GM12878 (cell line): ENCODE data around the gene ZC3H11A. TPM values are rescaled to one million over a fixed set of nuclear protein-coding genes. Genes with fewer than 3 reads are reported as not detected.

Experiments
- BCL11A ChIP-seq: IDR thresholded peaks from 2 replicates; pipeline ENCODE4 v1.6.1; 2011; ENCODE audit warnings: low read depth, low read length
- SIX5 ChIP-seq: IDR thresholded peaks from 2 replicates; pipeline ENCODE4 v1.6.1; 2011; ENCODE audit warnings: mild to moderate bottlenecking, low read depth, low read length, moderate library complexity; ENCODE audit not compliant: severe bottlenecking
- SMAD5 ChIP-seq: IDR thresholded peaks from 2 replicates; pipeline ENCODE4 v1.6.1; 2016; ENCODE audit warnings: antibody characterized with exemption, low read depth
- ZNF217 ChIP-seq: fragments of 450-650 bp; IDR thresholded peaks from 2 replicates; pipeline ENCODE4 v1.6.1; 2017; ENCODE audit warnings: antibody characterized with exemption, mild to moderate bottlenecking
- ZNF622 ChIP-seq: fragments of 450-650 bp; IDR thresholded peaks from 2 replicates; pipeline ENCODE4 v1.6.1; 2017; ENCODE audit warnings: mild to moderate bottlenecking, inconsistent platforms
- polyA plus RNA-seq, 11 experiments: library from polyadenylated mRNA; depleted of rRNA in 4 of 11; unstranded in 6 of 11; stranded (reverse) in 5 of 11; fragments of >200 nt; fragmentation: Nextera tagmentation in 4 of 11; fragmentation: Illumina TruSeq in 1 of 11; extraction: Ambion mirVana in 4 of 11; extraction: Trizol in 1 of 11; gene quantifications; 1 replicate in 1 of 11; 2 replicates in 10 of 11; pipeline versions ENCODE4 v1.2.1 to v1.2.3, GENCODE V29; 2011 to 2016; ENCODE audit warnings: inconsistent platforms in 2 of 11, missing spikeins in 2 of 11, low read depth in 1 of 11
- total RNA-seq, 4 experiments: library from RNA; depleted of rRNA in 3 of 4; stranded (reverse); fragments of >200 nt in 3 of 4; fragmentation: Illumina TruSeq in 1 of 4; extraction: Trizol in 1 of 4; gene quantifications; 2 replicates each; pipeline versions ENCODE4 v1.2.1 to v1.2.3, GENCODE V29; 2013 to 2021
- TF ChIP-seq, protein P1 (sequence below): fragments of 450-650 bp; IDR thresholded peaks from 2 replicates; pipeline ENCODE4 v1.6.1; 2018; ENCODE audit warnings: mild to moderate bottlenecking, low read depth, moderate library complexity; ENCODE audit not compliant: partially characterized antibody
- TF ChIP-seq, protein P2 (sequence below): fragments of 450-650 bp; IDR thresholded peaks from 2 replicates; pipeline ENCODE4 v1.6.1; 2016; ENCODE audit warnings: mild to moderate bottlenecking
- TF ChIP-seq, protein P3 (sequence below): fragments of 450-650 bp; IDR thresholded peaks from 2 replicates; pipeline ENCODE4 v1.6.1; 2018; ENCODE audit warnings: borderline replicate concordance, mild to moderate bottlenecking; ENCODE audit not compliant: partially characterized antibody

The ZC3H11A gene
- total and polyA plus RNA-seq, 10 of the 15 experiments (the other 5 are each of a cell fraction or from before 2014, with no cell fraction given), result 21.1 to 123 (median 60.8) TPM

DNA sequence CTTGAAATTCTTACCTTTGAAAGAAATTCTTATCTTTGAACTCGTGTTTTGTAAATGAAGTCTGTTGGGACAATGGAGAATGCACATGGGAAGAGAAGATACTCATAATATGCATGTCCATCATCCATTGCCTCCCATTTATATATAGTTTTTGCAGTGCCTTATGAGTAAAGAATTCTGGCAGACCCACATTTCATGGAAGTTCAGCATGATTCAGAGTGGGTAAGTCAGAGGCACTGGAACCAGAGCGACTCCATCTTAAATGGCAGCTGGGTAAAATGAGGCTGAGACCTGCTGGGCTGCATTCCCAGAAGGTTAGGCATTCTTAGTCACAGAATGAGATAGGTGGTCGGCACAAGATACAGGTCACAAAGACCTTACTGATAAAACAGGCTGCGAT is 16.6 kb upstream of the ZC3H11A start (continued):
- TF ChIP-seq, protein P1, sequence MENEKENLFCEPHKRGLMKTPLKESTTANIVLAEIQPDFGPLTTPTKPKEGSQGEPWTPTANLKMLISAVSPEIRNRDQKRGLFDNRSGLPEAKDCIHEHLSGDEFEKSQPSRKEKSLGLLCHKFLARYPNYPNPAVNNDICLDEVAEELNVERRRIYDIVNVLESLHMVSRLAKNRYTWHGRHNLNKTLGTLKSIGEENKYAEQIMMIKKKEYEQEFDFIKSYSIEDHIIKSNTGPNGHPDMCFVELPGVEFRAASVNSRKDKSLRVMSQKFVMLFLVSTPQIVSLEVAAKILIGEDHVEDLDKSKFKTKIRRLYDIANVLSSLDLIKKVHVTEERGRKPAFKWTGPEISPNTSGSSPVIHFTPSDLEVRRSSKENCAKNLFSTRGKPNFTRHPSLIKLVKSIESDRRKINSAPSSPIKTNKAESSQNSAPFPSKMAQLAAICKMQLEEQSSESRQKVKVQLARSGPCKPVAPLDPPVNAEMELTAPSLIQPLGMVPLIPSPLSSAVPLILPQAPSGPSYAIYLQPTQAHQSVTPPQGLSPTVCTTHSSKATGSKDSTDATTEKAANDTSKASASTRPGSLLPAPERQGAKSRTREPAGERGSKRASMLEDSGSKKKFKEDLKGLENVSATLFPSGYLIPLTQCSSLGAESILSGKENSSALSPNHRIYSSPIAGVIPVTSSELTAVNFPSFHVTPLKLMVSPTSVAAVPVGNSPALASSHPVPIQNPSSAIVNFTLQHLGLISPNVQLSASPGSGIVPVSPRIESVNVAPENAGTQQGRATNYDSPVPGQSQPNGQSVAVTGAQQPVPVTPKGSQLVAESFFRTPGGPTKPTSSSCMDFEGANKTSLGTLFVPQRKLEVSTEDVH, result no peak
- TF ChIP-seq BCL11A, result no peak
- TF ChIP-seq ZNF622, result no peak
- TF ChIP-seq, protein P2, sequence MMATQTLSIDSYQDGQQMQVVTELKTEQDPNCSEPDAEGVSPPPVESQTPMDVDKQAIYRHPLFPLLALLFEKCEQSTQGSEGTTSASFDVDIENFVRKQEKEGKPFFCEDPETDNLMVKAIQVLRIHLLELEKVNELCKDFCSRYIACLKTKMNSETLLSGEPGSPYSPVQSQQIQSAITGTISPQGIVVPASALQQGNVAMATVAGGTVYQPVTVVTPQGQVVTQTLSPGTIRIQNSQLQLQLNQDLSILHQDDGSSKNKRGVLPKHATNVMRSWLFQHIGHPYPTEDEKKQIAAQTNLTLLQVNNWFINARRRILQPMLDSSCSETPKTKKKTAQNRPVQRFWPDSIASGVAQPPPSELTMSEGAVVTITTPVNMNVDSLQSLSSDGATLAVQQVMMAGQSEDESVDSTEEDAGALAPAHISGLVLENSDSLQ, result no peak
- TF ChIP-seq, protein P3, sequence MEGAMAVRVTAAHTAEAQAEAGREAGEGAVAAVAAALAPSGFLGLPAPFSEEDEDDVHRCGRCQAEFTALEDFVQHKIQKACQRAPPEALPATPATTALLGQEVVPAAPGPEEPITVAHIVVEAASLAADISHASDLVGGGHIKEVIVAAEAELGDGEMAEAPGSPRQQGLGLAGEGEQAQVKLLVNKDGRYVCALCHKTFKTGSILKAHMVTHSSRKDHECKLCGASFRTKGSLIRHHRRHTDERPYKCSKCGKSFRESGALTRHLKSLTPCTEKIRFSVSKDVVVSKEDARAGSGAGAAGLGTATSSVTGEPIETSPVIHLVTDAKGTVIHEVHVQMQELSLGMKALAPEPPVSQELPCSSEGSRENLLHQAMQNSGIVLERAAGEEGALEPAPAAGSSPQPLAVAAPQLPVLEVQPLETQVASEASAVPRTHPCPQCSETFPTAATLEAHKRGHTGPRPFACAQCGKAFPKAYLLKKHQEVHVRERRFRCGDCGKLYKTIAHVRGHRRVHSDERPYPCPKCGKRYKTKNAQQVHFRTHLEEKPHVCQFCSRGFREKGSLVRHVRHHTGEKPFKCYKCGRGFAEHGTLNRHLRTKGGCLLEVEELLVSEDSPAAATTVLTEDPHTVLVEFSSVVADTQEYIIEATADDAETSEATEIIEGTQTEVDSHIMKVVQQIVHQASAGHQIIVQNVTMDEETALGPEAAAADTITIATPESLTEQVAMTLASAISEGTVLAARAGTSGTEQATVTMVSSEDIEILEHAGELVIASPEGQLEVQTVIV, result no peak
- no peak for TF ChIP-seq SIX5
- no peak for TF ChIP-seq ZNF217
- no peak for TF ChIP-seq SMAD5
